T1000 (cell line): Measurements from ENCODE around the gene BNC2.
"Not testable (repeated sequence)": the region's sequence is repeated elsewhere in the genome, so short reads cannot be mapped to it uniquely, and the experiment has no call there.

ENCODE experiments used
- DNase-seq: peaks from one replicate; lab custom pipeline; 2025; ENCODE audit warnings: mixed read lengths; lab: John Stamatoyannopoulos, UW

Gene BNC2

DNA sequence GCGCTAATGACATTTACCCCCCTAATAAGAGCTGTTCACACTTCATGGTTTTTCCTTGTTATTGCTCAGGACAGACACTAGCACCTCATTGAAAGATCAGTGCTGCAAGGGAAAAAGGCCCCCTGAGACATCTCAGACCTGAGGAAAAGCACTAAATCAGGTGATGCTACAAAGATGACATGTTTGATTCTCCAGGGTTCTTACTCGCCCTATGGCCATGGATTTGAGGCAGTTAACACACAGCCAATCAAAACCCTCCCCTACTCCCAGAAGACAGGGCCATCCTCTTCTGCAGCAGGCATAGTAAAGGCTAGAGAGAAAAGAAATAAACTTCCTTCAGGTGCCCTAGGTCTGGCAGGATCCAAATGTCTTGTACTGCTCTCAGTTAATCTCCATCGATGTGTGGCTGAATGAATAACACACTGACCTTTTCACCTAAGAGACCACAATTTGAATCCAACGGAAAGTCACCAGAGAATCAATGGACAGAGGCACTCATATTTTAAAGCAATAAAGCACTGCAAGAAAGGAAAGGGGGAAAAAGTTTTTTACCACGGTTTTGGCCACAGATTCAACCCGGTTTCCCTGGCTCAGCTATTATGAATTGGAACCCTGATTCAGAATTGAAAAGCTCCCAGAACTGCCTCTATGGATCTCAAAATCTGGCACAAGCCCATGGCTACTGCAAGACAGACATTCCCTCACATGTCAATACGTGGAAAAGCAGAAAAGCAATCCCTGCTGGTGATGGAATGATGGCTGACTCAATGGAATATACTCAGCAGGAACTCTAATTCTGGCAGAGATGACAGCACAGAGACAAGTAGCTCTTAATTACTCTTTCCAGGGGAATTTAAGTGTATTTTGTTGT, 329.5 kb downstream of the BNC2 start:
- no peak for DNase-seq

DNA sequence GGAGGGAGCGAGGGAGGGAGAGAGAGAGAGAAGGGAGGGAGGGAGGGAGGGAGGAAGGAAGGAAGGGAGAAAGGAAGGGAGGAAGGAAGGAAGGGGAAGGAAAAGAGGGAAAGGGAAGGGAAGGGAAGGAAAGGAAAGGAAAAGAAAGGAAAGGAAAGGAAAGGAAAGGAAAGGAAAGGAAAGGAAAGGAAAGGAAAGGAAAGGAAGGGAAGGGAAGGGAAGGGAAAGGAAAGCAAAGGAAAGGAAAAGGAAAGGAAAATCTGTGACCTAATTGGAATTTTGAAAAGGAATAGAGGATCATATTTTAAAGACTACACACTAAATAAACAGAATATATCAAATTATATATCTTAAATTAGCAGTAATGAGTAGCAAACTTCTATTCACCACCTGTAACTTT, 330.8 kb downstream of the BNC2 start:
- not testable (repeated sequence) for DNase-seq

- DNase-seq = no peak
Observed at GRCh38 chr9:16535555-16535954, 334.9 kb downstream of the BNC2 start.

DNA sequence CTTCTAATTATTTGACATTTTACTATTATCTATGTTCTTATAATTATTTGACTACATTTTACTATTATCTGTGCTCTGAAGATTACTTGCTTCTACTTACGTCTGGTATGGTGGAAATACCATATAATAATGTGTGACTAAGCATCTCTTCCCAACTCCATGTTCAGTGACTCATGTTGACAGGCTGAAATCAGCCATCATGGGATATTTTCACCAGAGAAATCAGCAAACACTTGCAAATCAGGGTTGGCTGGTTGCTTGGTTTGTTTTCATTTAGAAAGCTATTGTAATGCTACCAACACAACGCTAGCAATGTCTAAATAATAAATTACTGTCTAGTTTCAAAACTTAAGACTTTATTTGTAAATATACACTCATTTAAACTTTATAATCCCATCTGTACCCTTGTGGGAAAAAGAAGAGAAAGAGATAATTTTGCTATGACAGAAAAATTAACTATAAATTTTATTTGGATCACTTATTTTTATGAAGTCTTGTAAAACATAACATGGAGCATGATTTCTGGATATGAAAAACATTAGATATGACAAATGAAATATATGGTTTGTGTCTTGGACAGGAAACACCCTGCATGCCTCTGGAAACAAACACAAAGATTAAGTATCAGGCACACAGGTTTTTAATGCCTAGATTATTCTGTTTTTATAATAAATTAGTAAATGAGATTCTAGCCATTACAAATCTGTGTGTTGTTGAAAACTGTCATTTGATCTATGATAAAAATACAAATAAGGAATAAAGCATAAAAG, 337.6 kb downstream of the BNC2 start:
- DNase-seq = no peak

DNA sequence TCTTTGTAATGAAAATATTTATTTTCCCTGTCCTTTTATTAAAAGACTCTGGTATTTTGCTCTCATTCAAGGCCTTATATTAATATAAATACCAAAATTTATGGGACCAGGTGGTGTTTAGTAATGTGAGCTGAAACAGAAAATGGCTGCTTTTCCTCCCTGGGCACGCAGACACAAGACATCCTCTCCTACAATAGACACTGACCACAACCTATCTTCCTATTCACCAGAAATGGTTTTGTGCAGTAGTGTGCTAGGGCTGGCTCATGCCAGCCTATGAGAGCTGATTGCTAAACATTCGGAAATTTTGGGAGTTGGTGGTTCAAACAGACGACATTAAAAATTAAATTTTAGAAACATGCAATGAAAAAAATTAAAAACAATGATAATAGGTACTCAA, 338.2 kb downstream of the BNC2 start:
- DNase-seq = no peak

- no peak for DNase-seq
Observed at GRCh38 chr9:16530669-16531642, 339.5 kb downstream of the BNC2 start.

DNA sequence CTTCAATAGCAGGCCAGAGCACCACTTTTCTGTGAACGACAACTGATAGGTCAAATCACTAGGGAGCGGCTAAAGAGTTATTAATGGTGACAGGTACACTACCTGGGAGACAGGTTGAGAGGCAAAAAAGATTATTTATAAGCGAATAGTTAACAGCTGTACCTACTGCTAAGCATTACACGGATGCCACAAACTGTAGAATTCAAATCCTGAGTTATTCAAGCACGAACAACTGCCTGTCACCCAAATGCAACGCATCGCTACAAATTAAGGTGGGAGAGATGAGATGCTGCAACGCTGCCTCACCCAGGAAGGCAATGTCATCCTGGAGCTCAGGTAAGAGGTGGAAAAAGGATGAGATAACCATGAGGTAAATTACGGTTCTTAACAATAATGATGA, 342.9 kb downstream of the BNC2 start:
- no peak for DNase-seq

DNA sequence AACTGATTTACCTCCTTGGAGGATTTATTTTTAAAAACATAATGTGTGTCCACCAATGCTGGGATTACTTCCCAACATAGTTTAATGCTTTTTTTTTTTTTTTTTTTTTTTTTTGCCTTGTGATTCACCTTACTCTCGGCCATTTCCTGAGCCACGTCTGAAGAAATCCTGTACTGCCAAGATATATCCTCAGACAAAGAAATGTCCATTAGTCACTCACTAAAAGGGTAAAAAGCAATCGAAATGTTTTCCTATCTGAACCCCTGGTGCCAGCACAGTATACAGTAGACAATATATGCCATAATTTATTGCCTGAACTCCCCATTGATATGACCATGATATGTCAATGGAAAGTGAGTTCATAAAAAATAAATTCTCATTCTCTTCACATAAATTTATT, 344.1 kb downstream of the BNC2 start:
- DNase-seq = no peak

GRCh38 chr9:16524823-16525222, 345.6 kb downstream of the BNC2 start:
- DNase-seq = no peak

- no peak for DNase-seq
Observed at GRCh38 chr9:16524078-16524477, 346.4 kb downstream of the BNC2 start.

- DNase-seq = peak; percentile 30
Observed at GRCh38 chr9:16521868-16522411, 348.5 kb downstream of the BNC2 start.

GRCh38 chr9:16519001-16519400, 351.5 kb downstream of the BNC2 start:
- no peak for DNase-seq

DNA sequence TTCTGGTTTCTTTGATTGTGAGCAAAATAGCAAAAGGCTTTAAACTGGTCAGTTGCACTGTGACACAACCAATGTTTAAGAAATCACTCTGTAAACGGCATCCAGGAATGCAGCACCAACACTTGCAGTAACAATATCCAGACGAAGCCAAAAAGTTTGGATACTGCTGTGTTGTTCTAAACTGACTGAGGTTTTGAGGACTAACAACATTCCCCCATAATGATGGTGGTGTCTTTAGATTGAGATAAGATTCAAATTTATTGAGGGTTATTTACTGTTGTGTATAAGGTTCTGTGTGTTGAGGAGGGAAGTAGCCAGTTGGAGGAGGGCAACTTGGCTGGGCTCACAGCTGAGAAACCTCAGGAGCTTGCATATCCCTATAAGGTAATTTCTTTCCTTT, 353.6 kb downstream of the BNC2 start:
- DNase-seq = no peak

- no peak for DNase-seq
Observed at GRCh38 chr9:16515879-16516301, 354.6 kb downstream of the BNC2 start.

DNA sequence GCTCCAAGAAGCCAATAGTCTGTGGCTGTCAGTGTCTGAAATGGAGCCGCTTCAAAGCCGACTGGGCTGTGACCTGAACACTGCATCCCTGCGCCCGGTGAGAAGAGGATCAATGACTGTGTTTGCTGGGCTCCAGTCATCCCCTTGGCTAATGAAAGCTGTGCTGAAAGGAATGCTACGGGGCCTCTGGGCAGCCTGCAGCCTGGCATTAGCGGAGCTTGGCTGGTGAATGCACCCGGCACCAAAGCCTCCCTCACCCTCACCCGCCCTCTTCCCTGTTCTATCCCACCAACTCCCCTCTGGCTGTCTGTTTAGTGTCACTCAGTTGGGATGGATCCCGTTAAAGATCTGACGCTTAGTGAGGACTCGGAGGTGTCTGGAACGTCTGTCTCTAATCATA, 355.3 kb downstream of the BNC2 start:
- no peak for DNase-seq

DNA sequence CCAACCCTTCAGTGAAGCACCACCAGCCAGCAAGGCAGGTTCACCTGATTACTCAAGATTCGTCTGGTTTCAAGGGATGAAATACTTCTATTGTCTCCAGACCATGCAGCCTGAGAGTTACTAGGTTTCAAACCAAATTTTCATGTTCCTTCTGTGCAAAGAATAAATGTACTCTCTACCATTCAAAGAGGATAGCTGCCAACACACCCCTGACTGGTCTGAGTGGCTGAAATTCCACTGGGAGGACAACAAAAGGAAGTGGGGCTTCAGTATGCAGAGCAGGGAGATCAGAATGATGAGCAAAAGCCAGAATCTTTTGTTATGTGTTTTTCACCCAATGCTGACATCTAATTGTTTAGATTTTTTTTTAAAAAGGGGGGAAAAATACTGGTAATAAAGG, 356.3 kb downstream of the BNC2 start:
- DNase-seq = no peak

DNA sequence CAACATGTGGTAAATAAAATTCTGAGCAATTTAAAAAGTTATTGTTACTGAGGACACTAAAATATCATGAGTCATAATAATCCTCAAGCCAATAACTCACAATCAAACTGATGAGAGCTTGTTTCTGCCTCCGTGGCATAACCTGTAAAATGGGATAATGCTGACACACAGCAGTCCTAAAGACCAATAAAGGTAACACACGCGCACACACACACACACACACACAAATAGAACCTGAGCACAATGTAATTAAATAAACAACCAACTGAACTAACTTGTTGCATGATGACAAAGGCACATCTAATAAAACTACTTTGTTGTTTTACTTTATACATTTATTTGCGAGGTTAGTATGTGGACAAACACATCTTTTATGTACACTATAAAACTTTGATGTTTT, 358.2 kb downstream of the BNC2 start:
- DNase-seq = no peak

- no peak for DNase-seq
Observed at GRCh38 chr9:16510482-16510881, 360.0 kb downstream of the BNC2 start.

DNA sequence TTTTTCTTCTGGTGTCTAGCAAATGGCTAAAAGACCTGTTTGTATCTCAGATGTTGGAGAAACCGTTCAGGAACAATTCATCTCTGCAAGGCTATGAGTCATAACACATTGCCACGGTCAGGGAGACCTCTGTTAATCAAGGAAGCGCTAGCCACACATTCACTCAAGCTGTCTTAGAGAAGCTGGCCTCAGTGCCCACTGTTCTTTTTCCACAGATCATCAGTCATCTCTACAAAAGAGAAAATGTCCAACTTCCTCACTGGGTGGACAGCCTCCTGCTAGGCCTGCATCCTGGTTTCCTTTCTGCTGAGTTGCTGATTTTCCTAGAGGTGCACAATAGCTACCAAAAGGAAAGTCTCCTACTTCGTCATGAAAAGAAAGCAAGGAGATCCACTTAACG, 360.5 kb downstream of the BNC2 start:
- no peak for DNase-seq

- no peak for DNase-seq
Observed at GRCh38 chr9:16505199-16505598, 365.3 kb downstream of the BNC2 start.

DNA sequence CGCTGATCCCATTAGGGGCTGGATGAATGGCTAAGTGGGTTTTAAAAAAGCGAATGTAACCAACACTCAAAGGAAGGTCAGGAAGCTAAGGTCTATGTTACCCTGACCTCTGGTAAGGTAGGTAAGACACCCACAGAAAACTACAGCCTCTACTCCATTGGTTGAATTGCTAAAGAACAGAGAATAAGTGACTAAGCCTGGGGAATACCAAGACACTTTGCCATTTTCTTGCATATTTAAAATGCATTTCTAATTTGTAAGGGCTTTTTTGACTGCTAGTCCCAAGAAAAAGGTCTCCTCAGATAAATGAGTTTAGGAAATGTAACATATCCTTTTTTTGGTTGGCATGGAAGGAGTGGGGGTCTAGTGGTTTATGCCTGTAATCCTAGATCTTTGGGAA, 368.7 kb downstream of the BNC2 start:
- no peak for DNase-seq

DNA sequence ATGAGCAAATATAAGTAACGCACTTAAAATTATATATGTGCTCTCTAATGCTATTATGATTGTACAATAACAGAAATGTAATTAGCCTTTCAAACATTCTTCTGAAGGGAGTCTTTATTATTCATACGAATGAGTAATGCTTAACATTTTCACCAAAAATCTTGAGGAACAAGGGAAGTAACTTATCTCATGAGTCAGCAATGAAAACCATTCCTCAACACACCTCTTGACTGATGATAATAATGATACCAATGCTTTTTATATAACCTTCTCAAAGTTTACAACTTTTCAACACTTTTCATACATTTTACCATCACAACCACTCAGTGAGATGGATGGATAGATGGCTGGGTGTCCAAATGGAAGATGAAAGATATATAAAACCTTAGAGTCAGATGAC, 369.3 kb downstream of the BNC2 start:
- DNase-seq = no peak
